Mucosa of rectum (tissue), 2 donors: ENCODE data around the gene CXCL3.

ENCODE experiments used
- H3K27ac ChIP-seq, 2 donors: one replicate each; pipeline ENCODE4 v1.7.0; 2013; ENCODE audit warnings: inconsistent platforms in 2 of 2, low read depth in 2 of 2, low read length in 2 of 2
- H3K27me3 ChIP-seq, 2 donors: one replicate each; pipeline ENCODE4 v1.7.0; 2013; ENCODE audit warnings: low read length in 2 of 2; ENCODE audit not compliant: control insufficient read depth in 2 of 2, insufficient read depth in 2 of 2
- H3K36me3 ChIP-seq, 2 donors: one replicate each; pipeline ENCODE4 v1.7.0; 2013; ENCODE audit warnings: low read length in 2 of 2; ENCODE audit not compliant: control insufficient read depth in 2 of 2, insufficient read depth in 2 of 2
- H3K4me1 ChIP-seq, 2 donors: one replicate each; pipeline ENCODE4 v1.7.0; 2013; ENCODE audit warnings: low read length in 2 of 2, mild to moderate bottlenecking in 1 of 2; ENCODE audit not compliant: control insufficient read depth in 2 of 2, insufficient read depth in 2 of 2
- H3K4me3 ChIP-seq, 2 donors: one replicate each; pipeline ENCODE4 v1.7.0; 2013; ENCODE audit warnings: low read length in 2 of 2
- H3K9ac ChIP-seq, 2 donors: one replicate each; pipeline ENCODE4 v1.7.0; 2013; ENCODE audit warnings: low read length in 2 of 2, low read depth in 1 of 2, mild to moderate bottlenecking in 1 of 2
- H3K9me3 ChIP-seq, 2 donors: one replicate each; pipeline ENCODE4 v1.7.0; 2013; ENCODE audit warnings: low read length in 2 of 2; ENCODE audit not compliant: control insufficient read depth in 2 of 2
- donor health status: healthy.
- donor health status: Normal muscosa, but diverticular disease.

The CXCL3 gene

DNA sequence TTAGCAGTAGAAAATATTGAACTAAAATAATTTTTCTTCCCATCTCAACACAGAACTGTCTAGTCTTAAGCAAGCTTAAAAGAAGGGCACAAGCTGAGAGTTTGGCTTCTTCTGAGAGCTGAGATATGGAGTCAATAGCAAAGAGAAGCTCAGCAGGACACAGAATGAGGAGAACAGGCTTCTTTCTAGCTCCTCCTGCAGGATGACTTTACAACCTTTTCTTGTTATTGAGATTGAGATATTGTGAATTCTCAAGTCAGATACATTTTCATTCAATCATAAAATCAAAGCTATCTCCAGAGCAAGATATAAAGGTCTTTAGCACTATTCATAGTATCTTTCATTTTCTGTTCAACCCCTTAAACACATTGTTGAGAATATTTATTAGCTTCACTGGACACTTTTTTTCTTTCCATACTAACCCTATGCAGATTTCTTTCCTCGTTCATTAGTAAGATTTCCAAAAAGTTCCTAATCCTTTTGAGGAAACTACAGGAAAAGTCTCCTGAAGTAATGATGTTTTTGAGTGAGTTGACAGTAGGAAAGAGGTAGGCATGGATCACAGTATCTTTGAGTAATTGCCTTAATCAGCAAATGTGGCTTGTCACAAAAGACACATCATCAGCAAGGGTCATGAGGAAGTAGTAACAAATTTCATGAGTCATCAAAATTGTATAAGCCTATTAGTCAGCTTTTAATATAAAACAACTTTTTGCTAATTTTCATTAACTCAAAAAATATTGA, 17.8 kb upstream of the CXCL3 start:
- Histone ChIP-seq H3K27ac (no peak overlapping the region), H3K9ac (no peak overlapping the region), H3K36me3 (no peaks in the 10 kb centered on the region), H3K9me3 (no peaks in the 10 kb centered on the region), H3K27me3 (no peaks in the 10 kb centered on the region), H3K4me1 (no peaks in the 10 kb centered on the region), H3K4me3 (no peak overlapping the region)

DNA sequence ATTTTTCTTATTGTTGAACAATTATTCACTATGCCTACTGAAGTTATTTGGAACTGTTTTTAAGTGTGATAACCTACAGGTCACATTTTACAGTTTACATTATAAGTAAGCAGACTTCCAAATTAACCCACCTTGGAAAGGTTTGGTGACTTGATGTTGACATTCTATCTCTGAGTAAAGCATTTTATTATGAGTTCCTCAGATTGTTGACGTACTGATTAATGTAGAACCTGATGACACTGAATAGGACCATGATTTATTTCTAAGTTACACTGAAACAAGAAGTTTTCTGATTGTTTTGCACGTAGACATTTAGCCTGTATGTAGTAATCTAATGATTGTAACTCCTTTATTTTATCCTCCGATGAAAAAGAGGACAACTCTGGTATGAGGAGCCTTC, 17.0 kb upstream of the CXCL3 start:
- Histone ChIP-seq H3K27ac (no peak overlapping the region), H3K27me3 (no peaks in the 10 kb centered on the region), H3K9me3 (no peaks in the 10 kb centered on the region)

DNA sequence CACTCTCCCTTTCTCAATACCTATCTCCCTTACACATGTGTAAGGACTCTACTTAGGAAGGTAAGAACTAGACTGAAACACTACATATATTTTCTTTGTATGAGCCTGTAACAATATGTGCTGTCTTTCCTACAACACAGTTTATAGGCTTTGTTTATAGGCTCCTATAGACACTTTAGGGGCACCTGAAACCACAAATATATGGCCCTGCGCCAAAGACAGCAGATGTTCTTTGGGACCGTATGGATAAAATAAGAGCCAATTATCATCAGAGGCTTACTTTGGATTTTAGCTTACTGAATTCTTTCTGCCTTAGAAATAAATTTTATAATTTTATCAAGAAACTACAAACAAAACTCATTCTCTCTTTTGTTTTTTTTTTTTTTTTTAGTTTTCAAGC, 16.6 kb upstream of the CXCL3 start:
- Histone ChIP-seq H3K9ac (no peak overlapping the region), H3K4me1 (no peaks in the 10 kb centered on the region), H3K9me3 (no peaks in the 10 kb centered on the region), H3K4me3 (no peak overlapping the region), H3K36me3 (no peaks in the 10 kb centered on the region), H3K27ac (no peak overlapping the region), H3K27me3 (no peaks in the 10 kb centered on the region)

More for the DNA sequence above, 17.0 kb upstream of the CXCL3 start:
- Histone ChIP-seq H3K4me1 (no peaks in the 10 kb centered on the region), H3K4me3 (no peak overlapping the region), H3K9ac (no peak overlapping the region), H3K36me3 (no peaks in the 10 kb centered on the region)

DNA sequence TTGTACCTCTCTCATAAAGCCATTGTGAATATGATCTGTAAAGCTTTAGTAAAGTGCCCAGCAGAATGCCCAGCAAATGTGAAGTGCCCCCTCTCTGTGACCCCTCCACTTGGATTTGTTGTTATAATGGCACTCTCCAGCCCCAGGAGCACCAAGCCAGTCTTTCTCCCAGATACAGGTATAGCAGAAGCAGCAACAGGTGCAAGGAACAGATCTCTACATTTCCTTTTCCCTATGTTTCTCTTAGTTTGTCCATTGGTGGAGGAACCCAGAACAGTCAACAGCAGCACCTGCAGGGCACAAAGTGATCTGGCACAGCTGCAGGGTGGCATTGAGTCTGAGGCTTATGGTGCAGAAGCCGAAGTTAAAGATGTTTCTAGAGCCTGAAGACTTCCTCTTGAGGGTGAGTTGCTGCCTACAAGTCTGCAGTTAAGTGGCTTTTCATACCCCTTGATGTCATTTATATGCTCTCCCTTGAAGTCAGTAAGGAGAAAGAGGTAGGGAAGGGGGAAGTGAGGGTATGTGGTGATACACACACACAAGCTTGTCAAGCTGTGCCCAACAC, 16.1 kb upstream of the CXCL3 start:
- H3K9ac ChIP-seq, result no peak overlapping the region
- no peaks in the 10 kb centered on the region for H3K9me3 ChIP-seq
- no peak overlapping the region for H3K4me3 ChIP-seq
- no peaks in the 10 kb centered on the region for H3K36me3 ChIP-seq
- no peaks in the 10 kb centered on the region for H3K27me3 ChIP-seq
- H3K27ac ChIP-seq, result no peak overlapping the region
- no peaks in the 10 kb centered on the region for H3K4me1 ChIP-seq

DNA sequence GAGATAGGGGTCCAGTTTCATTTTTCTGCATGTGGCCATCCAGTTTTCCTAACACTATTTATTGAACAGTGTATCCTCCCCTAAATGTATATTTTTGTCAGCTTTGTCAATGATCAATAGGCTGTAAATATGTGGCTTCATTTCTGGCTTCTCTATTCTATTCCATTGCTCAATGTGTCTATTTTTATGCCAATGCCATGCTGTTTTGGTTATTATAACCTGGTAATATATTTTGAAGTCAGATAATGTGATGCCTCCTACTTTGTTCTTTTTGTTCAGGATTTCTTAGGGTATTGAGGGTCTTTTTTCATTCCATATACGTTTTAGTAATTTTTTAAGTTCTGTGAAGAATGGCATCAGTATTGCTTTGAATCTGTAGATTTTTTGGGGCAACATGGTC, 8.7 kb upstream of the CXCL3 start:
- Histone ChIP-seq H3K27ac (no peak overlapping the region), H3K4me1 (peaks cover 0 to 2% of the 10 kb centered on the region in 2 donors), H3K27me3 (no peaks in the 10 kb centered on the region), H3K9me3 (no peaks in the 10 kb centered on the region), H3K9ac (no peak overlapping the region), H3K36me3 (no peaks in the 10 kb centered on the region), H3K4me3 (no peak overlapping the region)

DNA sequence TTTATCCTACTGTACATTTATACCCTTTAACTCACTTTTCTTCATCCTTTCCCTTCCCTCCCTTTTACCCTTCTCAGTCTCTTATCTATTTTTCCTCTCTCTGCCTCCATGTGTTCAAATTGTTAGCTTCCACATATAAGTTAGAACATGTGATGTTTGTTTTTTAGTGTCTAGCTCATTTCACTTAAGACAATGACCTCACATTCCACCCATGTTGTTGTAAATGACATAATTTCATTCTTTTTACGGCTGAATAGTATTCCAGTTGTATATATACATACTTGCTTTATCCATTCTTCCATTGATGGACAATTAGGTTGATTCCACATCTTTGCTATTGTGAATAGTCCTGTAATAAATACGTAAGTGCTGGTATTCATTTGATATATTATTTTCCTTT, 7.3 kb upstream of the CXCL3 start:
- Histone ChIP-seq H3K27ac (no peak overlapping the region), H3K4me3 (no peak overlapping the region), H3K36me3 (no peaks in the 10 kb centered on the region), H3K4me1 (peaks cover 0 to 2% of the 10 kb centered on the region in 2 donors), H3K27me3 (no peaks in the 10 kb centered on the region), H3K9ac (no peak overlapping the region), H3K9me3 (no peaks in the 10 kb centered on the region)

DNA sequence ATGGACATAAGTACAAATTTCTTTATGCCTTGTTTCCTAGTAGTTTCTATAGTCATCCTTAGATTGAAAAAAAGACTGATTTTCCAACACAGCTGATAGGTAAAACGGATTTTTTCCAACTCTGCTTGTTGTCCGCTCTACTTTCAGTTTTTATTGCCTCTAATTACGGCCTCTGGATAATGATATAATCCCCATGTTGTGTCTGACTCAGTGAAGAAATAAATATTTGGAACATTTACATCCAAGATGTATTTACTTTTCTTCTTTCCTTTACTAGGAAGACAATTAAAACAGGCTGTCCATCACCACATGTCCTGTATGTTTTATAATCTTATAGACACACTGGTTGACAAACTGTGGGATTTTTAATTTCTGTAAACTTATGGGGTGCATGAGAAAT, 6.8 kb upstream of the CXCL3 start:
- no peaks in the 10 kb centered on the region for H3K9me3 ChIP-seq
- H3K4me3 ChIP-seq, result no peak overlapping the region
- no peak overlapping the region for H3K9ac ChIP-seq
- H3K4me1 ChIP-seq, result peaks cover 0 to 2% of the 10 kb centered on the region in 2 donors
- H3K36me3 ChIP-seq, result no peaks in the 10 kb centered on the region
- no peaks in the 10 kb centered on the region for H3K27me3 ChIP-seq
- H3K27ac ChIP-seq, result no peak overlapping the region

DNA sequence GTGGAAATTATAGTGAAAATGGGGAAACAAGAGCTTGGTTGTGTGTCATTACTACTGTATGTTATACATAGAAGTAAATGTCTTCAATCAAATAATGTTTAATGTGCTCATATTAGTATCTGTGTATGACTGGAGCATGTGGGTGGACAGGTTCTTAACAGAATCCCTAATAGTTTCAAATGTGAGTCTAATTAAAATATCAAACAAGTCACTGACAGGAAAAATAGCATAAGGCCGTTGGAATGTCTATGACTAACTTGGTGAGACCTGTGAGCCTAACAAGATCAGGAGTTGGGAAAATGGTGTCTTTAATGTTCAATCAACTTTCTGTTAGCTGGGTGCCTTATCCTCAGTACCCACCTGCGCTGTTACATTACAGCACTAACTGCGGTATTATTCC, 6.2 kb upstream of the CXCL3 start:
- Histone ChIP-seq H3K27ac (no peak overlapping the region), H3K36me3 (no peaks in the 10 kb centered on the region), H3K27me3 (no peaks in the 10 kb centered on the region), H3K9ac (no peak overlapping the region), H3K9me3 (no peaks in the 10 kb centered on the region), H3K4me1 (peaks cover 0 to 2% of the 10 kb centered on the region in 2 donors), H3K4me3 (no peak overlapping the region)

DNA sequence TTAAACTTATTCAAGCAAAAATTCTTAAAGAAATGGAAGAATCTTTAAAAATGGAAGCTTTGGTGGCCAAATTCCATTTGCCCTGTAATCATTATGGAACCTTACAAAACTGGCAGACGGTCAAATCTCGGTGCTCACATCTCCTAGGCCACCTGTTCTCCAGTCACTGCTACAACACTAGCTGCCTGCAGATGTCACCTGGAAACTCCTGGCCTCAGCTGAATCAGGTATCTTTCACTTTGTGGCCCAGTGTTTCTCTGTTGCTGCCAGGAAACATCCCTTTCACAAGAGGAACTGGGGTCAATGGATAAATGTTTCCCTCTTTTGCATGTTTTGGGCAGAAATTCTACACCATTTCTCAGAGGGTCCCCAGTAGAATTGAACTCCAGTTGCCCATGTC, 4.2 kb upstream of the CXCL3 start:
- H3K27me3 ChIP-seq, result no peaks in the 10 kb centered on the region
- H3K4me3 ChIP-seq, result no peak overlapping the region
- no peak overlapping the region for H3K27ac ChIP-seq
- no peaks in the 10 kb centered on the region for H3K9me3 ChIP-seq
- peaks cover 0 to 4% of the 10 kb centered on the region in 2 donors for H3K4me1 ChIP-seq
- H3K36me3 ChIP-seq, result no peaks in the 10 kb centered on the region
- H3K9ac ChIP-seq, result no peak overlapping the region

DNA sequence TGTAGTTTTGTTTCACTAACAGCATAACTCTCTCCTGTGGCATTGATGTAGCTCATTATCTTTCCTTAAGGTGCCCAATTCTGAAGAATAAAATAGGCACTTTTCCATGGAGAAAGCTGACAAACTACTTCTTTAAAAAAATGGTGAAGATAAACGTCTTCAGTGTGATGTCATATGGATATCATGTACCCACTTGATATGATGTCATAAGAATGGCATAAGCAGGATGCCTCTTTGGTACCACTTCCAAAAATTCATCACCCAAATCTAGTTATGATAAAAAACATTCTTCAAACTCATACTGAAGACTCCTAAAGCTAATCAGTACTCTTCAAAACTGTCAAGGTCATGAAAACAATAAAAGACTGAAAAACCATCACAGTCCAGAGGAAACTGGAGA, 2.9 kb upstream of the CXCL3 start:
- H3K4me1 ChIP-seq, result peaks cover 0 to 10% of the 10 kb centered on the region in 2 donors
- no peak overlapping the region for H3K4me3 ChIP-seq
- no peaks in the 10 kb centered on the region for H3K9me3 ChIP-seq
- H3K9ac ChIP-seq, result no peak overlapping the region
- H3K27ac ChIP-seq, result no peak overlapping the region
- no peaks in the 10 kb centered on the region for H3K36me3 ChIP-seq
- H3K27me3 ChIP-seq, result no peaks in the 10 kb centered on the region
